ENCODE measurements around the gene ID1. TPM values are rescaled to one million over a fixed set of nuclear protein-coding genes. Genes with fewer than 3 reads are reported as not detected.

Gene ID1
- total and polyA plus RNA-seq, 10 of the 15 experiments (the other 5 are each of a cell fraction or from before 2014, with no cell fraction given) = 0.09 to 1.3 (median 0.47) TPM; not detected in 2

DNA sequence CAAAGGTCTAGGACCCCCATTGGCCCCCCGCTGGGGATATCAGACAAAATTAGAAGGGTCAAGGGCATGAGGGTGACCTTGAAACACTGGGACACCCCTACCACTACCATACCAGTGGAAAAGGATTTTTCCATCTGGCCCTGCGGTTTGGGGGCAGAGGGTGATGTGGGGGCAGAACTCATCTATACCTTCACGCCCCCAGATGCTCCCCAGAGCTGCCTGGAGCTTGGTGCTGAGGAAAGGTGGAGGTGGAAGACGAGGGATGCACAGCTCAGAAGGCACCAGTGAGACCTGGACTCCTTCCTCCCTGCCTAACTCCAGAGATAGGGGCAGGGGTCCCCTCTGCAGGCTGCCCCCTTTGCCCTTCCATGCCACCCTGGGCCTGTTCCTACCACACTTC lies 33.7 kb downstream of the ID1 start:
- H3K9ac ChIP-seq (ENCODE audit: control insufficient read depth, insufficient read depth, low read length) = no peak overlapping the region
- POLR2A ChIA-PET = no interaction called here

More for the DNA sequence above, 33.7 kb downstream of the ID1 start:
- Histone ChIP-seq H3K4me3 (no peak overlapping the region), H3K4me2 (ENCODE audit: control insufficient read depth, insufficient read depth) (no peak overlapping the region), H3K27me3 (replicated peaks in 1 of 2; ENCODE audit: control insufficient read depth in 2 of 2, insufficient read depth in 2 of 2, low read length in 1 of 2) (no peaks in the 10 kb centered on the region), H3K9me3 (replicated peaks; ENCODE audit: control insufficient read depth, insufficient read depth, low read length) (no peaks in the 10 kb centered on the region), H3K79me2 (ENCODE audit: control insufficient read depth, insufficient read depth, low read length) (no peaks in the 10 kb centered on the region), H3K27ac (ENCODE audit: control insufficient read depth, insufficient read depth) (no peak overlapping the region), H3K36me3 (ENCODE audit: control insufficient read depth in 2 of 2, insufficient read depth in 2 of 2, low read length in 1 of 2) (no peaks in the 10 kb centered on the region), H4K20me1 (ENCODE audit: control insufficient read depth, insufficient read depth) (no peaks in the 10 kb centered on the region), H2AFZ (ENCODE audit: control insufficient read depth, low read depth, low read length) (no peak overlapping the region), H3K4me1 (ENCODE audit: control insufficient read depth, insufficient read depth, low read length) (peaks cover 2% of the 10 kb centered on the region)
- no TSS peak for BruUV-seq (replicated peaks)
- ChIA-PET SMC1A (ENCODE audit: uncharacterized antibody, unreplicated experiment) (no interaction called here), CTCF (interaction anchor here (1.6 kb wide), 1 partner anchor 23 kb away, joined by 6 read pairs; no protein-coding TSS in a partner anchor), RAD21 (ENCODE audit: unreplicated experiment) (no interaction called here)
- DNase-seq (ENCODE audit: low read depth, low spot score) = no peak
- in situ Hi-C loops (cut with MboI) = no loop called here
- no peak for ATAC-seq
- no peak for TF ChIP-seq CBX5 (IDR thresholded peaks at IDR 0.05; ENCODE audit: low read depth)
- no peak for TF ChIP-seq JUND (IDR thresholded peaks at IDR 0.05; ENCODE audit: low read depth, low read length)
- no peak for TF ChIP-seq HCFC1 (IDR thresholded peaks at IDR 0.05; ENCODE audit: low read length)
- TF ChIP-seq SMAD1 (IDR thresholded peaks at IDR 0.05; ENCODE audit: low read depth, partially characterized antibody) = no peak
- no peak for TF ChIP-seq MXI1 (IDR thresholded peaks at IDR 0.05; ENCODE audit: low read depth, low read length)
- no peak for TF ChIP-seq RBBP5 (conservative IDR thresholded peaks at IDR 0.05)
- TF ChIP-seq, protein P1, sequence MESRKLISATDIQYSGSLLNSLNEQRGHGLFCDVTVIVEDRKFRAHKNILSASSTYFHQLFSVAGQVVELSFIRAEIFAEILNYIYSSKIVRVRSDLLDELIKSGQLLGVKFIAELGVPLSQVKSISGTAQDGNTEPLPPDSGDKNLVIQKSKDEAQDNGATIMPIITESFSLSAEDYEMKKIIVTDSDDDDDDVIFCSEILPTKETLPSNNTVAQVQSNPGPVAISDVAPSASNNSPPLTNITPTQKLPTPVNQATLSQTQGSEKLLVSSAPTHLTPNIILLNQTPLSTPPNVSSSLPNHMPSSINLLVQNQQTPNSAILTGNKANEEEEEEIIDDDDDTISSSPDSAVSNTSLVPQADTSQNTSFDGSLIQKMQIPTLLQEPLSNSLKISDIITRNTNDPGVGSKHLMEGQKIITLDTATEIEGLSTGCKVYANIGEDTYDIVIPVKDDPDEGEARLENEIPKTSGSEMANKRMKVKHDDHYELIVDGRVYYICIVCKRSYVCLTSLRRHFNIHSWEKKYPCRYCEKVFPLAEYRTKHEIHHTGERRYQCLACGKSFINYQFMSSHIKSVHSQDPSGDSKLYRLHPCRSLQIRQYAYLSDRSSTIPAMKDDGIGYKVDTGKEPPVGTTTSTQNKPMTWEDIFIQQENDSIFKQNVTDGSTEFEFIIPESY (IDR thresholded peaks at IDR 0.05) = no peak
- no peak for TF ChIP-seq TCF7 (IDR thresholded peaks at IDR 0.05; ENCODE audit: borderline replicate concordance)
- TF ChIP-seq, protein P2, sequence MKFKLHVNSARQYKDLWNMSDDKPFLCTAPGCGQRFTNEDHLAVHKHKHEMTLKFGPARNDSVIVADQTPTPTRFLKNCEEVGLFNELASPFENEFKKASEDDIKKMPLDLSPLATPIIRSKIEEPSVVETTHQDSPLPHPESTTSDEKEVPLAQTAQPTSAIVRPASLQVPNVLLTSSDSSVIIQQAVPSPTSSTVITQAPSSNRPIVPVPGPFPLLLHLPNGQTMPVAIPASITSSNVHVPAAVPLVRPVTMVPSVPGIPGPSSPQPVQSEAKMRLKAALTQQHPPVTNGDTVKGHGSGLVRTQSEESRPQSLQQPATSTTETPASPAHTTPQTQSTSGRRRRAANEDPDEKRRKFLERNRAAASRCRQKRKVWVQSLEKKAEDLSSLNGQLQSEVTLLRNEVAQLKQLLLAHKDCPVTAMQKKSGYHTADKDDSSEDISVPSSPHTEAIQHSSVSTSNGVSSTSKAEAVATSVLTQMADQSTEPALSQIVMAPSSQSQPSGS (IDR thresholded peaks at IDR 0.05; ENCODE audit: low read length) = no peak
- TF ChIP-seq NBN (IDR thresholded peaks at IDR 0.05) = no peak
- no peak for FAIRE-seq
- WGBS (ENCODE audit: insufficient coverage, insufficient replicate concordance, low lambda C conversion rate, missing lambda C conversion rate) = 6% methylated on average over 4 of the region's 4 CpGs
- intact Hi-C loops (cut with micrococcal nuclease; ENCODE audit: unreplicated experiment) = no loop called here
